OCI-LY1 (cell line): ENCODE measurements around the gene IL3.
"Not testable (repeated sequence)": the region's sequence is repeated elsewhere in the genome, so short reads cannot be mapped to it uniquely, and the experiment has no call there.

ENCODE experiments used
- EZH2 ChIP-seq: fragments of 200-600 bp; sonication (generic), shearing (Covaris generic); IDR thresholded peaks from 2 replicates; pipeline ENCODE4 v1.8.0; 2017; ENCODE audit warnings: borderline replicate concordance, mixed run types, mild to moderate bottlenecking, antibody characterized with exemption, low read length, moderate library complexity, mixed read lengths
- TF ChIP-seq, protein P1 (sequence below): fragments of 200-600 bp; sonication (generic), shearing (Covaris generic); IDR thresholded peaks from 2 replicates; pipeline ENCODE4 v1.5.1; 2017; ENCODE audit warnings: mild to moderate bottlenecking, antibody characterized with exemption, low read length, moderate library complexity, mixed read lengths

DNA sequence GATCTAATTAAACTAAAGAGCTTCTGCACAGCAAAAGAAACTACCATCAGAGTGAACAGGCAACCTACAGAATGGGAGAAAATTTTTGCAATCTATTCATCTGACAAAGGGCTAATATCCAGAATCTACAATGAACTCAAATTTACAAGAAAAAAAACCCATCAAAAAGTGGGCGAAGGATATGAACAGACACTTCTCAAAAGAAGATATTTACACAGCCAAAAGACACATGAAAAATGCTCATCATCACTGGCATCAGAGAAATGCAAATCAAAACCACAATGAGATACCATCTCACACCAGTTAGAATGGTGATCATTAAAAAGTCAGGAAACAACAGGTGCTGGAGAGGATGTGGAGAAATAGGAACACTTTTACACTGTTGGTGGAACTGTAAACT lies 48.0 kb downstream of the IL3 start:
- TF ChIP-seq, protein P1, sequence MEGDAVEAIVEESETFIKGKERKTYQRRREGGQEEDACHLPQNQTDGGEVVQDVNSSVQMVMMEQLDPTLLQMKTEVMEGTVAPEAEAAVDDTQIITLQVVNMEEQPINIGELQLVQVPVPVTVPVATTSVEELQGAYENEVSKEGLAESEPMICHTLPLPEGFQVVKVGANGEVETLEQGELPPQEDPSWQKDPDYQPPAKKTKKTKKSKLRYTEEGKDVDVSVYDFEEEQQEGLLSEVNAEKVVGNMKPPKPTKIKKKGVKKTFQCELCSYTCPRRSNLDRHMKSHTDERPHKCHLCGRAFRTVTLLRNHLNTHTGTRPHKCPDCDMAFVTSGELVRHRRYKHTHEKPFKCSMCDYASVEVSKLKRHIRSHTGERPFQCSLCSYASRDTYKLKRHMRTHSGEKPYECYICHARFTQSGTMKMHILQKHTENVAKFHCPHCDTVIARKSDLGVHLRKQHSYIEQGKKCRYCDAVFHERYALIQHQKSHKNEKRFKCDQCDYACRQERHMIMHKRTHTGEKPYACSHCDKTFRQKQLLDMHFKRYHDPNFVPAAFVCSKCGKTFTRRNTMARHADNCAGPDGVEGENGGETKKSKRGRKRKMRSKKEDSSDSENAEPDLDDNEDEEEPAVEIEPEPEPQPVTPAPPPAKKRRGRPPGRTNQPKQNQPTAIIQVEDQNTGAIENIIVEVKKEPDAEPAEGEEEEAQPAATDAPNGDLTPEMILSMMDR = not testable (repeated sequence)
- not testable (repeated sequence) for TF ChIP-seq EZH2
